Right renal pelvis (tissue), 4 donors: Measurements from ENCODE around the gene TEN1. TPM values are rescaled to one million over a fixed set of nuclear protein-coding genes. Genes with fewer than 3 reads are reported as not detected.

Experiments
- DNase-seq, 4 donors: peaks; one replicate each; pipeline ENCODE4 v3.0.0-alpha.2; 2013; ENCODE audit warnings: low read depth in 4 of 4, low spot score in 3 of 4, missing footprints in 1 of 4
- polyA plus RNA-seq, 4 donors: library from polyadenylated mRNA; unstranded; fragments of 120-200 nt; gene quantifications; one replicate each; pipeline ENCODE4 v1.2.1, GENCODE V29; 2013; ENCODE audit not compliant: insufficient read length in 4 of 4

Gene TEN1
- polyA plus RNA-seq, 4 donors = 23.7 to 26.3 (median 25.0) TPM

DNA sequence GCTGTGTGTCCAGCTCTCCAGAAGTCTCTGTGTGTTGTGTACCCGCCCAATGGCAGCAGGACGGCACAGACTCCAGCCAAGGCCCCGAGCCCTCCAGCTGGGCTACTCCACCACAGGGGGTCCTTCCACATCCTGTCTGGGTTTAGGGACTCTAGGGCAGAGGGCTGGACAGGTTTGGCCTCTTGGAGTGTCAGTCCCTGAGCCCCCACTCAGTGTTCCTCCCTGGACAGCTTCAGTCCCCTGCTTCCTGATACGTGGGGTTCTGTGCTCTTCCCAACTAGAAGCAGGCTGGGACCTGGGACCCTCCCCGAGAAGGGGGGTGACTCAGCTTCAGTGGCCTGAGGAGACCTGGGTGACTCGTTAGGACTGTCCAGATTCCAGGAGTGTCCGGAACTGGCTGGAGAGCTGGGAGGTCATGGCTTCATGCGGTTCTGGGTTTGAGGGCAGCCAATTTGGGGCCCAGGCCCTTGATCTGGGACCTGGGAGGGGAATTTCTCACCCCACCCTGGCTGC is 25.8 kb downstream of the TEN1 start:
- DNase-seq = no peak

DNA sequence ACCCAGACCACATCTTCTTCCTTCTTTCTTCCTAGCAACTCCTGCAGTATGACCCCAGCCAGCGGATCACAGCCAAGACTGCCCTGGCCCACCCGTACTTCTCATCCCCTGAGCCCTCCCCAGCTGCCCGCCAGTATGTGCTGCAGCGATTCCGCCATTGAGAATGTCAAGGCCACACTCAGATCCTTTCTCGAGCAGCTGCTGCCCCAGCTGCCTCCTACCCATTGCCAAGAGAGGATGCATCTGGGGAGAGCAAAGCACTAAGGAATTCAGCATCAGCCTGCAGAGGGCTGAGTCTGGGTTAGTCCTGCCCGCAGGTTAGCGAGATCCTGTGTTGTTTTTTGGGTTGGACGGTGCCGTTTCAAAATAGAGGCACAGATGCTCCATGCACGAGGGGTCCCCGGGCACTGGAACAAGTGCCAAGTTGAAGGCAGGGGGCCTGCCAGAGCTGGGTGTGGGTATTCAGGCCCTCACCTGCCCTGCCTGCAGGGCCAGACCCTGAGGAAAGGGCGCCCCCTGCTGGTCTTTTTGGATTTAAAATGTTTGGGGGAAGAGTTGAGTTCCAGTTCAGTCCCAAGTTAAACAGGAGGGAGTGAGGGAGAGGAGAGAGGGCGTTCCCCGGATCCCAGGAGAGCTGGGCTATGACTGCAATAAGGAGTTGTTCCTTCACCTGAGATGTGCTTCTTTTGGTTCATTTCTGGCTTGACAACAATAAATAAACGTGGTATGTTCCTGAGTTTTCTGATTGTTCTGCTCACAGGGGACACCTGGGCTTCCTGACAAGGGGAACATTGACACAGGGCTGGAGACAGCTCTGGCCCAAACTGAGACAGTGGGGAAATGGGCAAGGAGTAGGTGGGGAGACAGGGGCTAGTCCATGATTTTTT is 26.5 kb downstream of the TEN1 start:
- no peak for DNase-seq

DNA sequence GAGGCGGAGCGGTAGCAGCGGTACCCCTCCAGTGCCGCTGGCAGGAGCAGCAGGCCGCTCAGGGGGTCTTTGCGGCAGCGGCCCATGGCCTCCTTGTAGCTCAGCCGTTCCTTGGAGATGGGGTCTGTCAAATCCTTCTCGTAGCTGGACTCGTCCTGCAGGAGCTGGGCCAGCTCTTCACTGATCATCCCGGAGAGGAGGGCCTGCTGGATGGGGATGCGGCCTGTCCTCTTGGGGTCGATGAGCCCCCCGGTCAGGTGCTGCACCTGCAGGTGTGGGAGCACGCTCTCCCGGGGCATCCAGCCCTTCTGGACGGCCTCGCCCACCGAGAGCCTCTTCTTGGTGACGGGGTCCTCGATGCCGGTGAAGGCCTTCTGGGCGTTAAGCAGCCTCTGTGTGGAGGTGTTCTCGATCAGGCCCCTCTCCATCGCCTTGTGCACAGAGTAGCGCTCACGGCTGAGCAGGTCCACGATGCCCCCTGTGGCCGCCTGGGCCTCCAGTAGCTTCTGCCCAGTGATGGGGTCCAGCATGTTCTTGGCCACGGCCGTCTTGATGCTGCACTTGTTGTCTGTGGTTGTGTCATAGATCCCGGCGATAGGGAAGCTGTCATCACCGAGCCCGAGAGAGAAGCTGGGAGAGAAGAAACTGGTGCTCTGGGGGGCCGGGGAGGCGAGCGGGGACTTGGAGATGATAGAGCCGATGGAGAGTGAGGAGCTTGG is 28.2 kb downstream of the TEN1 start:
- no peak for DNase-seq

DNA sequence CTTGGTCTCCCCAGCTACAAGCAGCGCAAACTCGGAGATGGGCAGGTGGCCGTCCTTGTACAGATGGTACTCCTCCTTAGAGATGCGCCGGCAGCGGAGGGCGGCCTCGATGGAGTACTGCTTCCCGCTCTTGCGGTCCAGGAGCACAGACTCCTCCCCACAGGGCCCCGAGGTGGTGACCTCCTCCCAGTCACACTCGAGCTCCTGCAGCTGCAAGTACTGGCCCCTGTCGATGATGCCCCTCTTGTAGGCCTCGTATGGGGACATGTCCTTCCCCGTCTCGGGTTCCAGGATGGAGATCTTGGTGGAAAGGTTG is 28.8 kb downstream of the TEN1 start:
- no peak for DNase-seq

DNA sequence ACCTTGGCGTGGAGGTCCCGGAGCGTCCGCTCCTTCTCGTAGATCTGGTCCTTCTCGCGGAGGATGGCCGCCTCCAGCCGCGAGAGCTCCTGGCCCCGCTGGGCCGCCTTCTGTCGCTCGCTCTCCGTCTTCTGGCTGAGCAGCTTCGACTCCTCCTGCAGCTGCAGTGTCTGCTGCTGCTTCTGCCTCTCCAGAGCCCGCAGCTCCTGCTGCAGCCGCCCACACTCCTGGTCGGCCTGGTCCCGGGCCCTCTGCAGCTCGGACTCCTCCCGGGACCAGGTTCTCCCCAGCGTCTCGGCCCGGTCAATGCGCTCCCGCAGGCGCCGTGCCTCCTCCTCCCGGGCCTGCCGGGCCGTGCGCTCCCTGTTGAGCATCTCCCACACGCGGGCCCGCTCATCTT is 29.2 kb downstream of the TEN1 start:
- DNase-seq = no peak

DNA sequence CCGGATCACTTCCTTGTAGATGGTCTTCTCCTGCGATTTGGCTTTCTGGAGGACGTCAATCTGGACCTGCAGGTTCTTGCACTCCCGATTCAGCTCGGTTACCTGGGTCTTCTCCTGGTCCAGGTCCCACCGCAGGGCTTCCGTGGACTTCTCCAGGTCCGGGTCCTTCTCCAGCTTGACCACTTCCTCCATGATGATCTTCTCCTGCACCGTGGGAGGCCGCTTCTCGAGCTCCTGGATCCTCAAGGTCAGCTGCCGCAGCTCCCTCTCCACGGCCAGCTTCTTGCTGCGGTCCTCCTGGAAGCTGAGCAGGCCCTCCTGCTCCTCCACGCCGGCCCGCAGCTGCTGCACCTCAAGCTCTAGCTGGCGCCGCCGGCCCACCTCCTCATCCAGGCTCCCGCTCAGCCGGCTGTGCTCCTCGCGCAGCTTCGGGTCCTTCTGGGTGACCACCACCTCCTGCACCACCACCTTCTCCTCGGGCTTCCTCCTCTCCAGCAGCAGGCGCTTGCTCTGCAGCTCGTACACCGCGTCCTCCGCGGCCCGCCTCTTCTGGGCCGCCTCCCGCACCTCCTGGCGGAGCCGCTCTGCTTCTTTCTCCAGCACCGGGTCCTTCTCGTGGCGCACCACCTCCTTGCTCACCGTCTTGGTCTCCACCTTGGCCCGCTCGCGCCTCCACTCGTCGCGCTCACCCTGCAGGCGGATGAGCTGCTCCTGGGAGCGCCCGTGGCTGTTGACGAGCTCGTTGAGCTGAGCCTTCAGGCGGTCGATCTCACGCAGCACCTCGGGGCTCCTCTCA is 29.8 kb downstream of the TEN1 start:
- DNase-seq = no peak

DNA sequence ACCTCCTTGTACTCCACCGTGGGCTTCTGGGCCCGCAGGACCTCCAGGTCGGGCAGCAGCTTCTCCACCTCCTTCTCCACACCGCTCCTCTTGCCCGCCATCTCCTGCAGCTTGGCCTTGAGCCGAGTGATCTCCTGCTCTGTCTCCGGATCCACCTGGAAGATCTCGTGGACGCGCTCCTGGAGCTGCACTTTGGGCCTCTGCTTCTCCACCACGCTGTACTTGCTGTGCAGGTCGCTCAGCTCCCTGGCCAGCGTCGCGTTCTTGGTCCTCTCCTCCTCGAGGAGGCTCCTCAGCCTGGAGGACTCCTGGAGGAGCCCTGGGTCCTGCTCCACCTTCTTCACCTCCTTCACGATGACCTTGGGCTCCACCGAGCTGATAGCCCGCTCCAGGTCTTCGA is 30.4 kb downstream of the TEN1 start:
- DNase-seq = no peak

DNA sequence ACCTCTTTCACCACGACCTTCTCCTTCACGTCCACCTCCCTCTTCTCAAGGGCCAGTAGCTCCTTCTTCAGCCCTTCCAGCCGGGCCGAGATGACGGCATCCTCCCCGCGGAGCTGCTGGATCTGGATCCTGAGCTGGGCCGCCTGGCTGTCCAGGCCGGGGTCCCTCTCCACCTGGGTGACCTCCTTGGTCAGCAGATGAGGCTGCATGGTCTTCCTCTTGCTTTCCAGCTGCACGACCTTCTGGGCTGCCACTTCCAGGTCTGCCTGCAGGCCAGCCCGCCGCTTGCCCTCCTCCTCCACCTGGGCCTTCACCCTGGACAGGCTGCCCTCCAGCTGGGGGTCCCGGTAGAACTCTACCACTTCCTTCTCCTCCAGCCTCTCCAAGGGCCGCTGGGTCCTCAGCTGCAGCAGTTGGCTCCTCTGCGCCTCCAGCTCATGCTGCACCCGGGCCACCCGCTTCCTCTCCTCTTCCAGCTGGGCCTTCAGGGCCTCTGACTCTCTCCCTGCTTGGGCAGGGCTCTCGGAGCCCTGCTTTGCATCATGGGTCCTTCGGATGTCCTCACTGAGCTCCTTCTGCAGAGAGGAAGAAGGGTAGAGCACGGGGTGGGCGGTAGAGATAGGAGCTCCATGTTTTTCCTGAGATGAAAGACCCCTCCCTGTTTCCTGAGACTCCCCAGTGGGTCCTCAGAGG is 31.1 kb downstream of the TEN1 start:
- no peak for DNase-seq

DNA sequence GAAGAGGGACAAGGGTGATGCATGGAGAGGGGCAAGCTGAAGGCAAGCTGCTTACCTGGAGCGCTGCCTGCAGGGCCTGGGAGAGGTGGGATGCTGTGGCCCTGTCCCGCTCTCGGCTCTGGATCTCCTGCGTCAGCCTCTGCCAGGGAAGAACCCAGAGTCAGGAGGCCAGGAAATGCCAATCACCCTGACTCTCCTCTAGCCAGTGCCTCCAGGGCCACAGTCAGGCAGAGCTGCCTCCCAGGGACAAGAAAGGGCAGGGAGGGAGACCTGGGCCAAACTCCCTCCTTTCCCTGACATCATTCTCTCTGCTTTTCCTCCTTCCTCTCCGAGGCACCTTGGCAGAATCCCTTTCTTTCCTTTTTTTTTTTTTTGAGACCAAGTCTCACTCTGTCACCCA is 32.9 kb downstream of the TEN1 start:
- no peak for DNase-seq

DNA sequence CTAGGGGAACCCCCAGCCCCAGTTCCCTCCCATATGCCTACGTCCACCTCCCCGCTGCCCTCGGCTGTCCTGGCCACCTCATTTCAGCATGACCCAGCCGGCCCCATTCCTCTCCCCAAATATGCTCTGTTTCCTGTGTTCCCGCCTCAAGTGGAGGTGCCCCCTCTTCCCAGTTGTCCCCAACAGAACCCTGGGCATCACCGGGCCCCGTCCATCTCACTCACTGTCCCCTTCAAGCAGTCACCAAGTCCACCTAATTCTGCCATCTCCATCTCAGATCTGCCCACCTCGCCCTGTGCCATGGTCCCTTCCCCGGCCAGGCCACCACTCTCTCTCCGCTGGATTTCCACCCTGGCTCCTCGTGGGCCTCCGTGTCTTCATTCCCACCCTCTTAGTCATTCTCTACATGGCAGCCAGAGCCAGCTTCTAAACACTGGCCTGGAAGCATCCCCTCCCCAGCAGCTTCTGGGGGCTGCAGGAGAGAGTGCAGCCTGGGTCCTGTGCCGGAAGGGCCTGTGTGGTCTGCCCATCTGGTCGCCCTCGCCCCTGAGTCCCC is 34.4 kb downstream of the TEN1 start:
- DNase-seq = no peak

DNA sequence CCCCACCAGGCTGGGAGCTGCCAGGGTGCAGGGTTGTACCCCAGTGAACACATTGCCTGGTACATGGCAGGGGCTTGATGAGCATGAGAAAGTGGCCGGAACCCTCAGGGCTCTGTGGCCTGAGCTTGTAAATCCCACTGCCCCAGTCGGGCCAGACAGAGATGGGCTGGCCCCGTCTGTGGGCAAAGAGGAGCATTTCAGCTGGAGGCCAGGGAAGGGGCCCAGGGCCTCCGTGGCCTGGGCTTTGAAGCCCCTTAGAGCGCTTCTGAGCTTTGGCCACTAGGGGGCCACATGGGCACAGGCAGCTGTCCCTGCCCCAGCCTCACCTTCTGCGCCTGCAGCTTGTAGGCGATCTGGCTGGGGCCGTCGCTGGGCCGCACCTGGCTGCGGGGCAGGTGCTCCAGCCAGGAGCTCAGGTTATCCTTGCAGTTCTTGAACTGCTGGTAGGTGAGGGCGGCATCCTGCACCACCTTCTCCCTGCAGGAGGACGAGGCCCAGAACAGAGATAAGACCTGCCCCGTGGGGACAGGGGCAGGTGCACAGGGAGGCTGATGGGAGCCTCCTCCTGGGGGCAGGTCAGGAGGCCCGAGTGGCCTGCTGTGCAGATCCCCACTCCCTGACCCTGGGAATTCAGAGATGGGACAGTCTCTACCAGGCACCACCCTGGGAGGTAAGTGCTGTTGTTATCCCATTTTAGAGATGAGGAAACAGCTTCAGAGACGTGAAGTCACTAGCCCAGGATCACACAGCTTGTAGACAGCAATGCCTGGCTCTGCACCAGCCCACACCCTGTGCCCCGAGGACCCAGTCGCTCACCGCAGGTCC is 35.3 kb downstream of the TEN1 start:
- DNase-seq = no peak

DNA sequence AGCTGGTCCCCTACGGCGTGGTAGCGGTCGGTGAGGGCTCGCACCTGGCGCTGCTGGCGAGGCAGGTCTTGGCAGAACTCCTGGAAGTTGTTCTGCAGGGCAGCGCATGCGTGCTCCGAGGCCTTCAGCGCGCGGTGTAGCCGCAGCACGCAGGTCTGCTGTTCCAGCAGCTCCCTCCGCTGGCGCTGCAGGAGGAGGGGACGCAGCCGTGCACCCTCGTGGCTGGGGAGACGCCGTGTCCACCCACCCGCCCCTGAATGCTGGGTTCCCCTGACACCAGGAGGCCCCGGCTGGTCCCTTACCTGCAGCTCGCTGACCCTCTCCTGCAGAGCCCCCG is 35.9 kb downstream of the TEN1 start:
- no peak for DNase-seq

DNA sequence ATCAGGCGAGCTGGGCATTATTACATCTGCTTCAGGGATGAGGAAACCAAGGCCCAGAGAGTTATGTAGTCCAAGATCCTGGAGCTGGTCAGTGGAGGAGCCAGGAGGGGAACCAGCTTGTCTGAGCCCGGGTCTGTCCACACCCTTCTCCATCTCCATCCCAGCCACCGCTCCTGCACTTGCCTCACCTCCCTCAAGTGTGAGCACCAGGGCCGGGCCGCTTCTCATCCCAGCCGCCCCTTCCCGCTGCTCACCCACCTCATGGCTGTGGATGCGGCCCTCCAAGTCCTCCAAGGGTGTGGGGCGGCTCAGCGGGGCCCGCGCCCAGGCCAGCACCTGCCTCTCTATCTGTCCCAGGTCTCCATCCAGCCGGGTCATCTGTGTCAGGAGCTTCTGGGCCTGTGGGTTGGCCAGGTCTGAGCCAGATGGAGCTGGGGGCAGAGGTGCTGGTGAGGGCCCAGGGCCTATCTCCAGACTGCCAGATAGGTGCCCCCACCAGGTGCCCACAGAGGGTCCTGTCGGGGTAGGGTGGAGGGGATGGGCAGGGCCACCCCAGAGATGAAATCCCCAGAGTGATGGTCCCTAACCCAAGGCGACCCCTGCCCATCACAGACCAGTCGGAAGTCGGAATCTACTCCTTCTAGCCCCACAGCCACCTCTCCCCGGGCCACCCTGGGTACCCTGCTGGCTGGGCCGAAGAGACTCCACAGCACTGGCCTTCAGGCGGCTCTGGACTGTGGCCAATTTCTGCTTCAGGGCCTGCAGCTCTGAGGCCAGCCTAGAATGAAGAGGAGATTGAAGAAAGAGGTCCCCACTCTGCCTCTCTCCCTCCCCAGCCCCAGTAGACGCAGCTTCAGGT is 38.7 kb downstream of the TEN1 start:
- DNase-seq = no peak

DNA sequence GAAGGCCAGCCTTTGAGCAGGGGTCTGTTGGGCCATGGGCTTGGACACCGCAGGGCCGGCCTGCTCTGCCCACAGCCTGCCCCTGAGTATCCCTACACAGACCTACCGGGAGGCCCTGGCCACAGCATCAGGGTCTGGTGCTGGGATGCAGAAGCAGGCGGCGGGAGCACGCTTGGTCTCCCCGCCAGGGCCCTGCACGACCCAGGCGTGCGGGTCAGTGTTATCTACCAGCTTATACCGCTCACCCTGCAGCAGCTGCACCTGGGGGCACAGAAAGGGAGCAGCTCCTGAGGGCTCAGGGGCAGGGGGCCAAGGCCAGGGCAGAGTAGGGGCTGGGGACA is 39.3 kb downstream of the TEN1 start:
- no peak for DNase-seq

DNA sequence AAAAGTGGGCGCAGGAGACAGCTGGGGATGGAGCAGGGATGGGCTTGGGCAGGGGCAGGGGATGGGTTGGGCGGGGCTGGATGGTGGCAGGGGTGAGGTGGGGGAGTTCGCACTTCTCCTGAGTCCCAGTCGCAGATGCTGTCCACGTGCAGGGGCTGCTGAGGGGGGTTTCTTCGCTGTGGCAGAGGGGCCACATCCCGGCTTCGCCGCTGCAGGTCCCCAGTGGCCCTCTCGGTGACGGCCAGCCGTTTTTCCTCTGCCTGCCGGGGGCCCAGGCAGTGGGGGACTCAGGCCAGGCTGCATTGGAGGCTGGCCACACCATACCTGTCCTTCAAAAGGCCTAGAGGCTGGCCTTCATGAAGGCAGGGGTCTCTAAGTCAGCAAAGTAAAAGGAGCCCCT is 39.8 kb downstream of the TEN1 start:
- no peak for DNase-seq

DNA sequence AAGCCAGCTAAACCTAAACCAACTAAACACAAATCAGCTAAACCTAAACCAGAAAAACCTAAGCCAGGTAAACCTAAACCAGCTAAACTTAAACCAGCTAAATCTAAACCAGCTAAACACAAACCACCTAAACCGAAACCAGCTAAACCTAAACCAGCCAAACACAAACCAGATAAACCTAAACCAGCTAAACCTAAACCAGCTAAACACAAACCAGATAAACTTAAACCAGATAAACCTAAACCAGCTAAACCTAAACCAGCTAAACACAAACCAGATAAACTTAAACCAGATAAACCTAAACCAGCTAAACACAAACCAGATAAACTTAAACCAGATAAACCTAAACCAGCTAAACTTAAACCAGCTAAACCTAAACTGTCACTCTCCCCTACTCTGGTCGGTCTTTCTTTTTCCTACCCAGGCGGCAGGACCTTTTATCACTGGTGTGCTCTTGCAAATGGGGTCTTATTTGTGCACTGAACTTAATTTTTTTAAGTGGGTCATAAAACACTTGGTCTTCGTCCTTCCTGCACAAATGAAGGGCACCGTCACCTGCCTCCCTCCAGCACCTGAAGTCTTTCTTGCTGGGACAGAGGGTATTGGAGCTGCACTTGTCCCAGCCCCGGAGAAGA is 40.9 kb downstream of the TEN1 start:
- DNase-seq = no peak

DNA sequence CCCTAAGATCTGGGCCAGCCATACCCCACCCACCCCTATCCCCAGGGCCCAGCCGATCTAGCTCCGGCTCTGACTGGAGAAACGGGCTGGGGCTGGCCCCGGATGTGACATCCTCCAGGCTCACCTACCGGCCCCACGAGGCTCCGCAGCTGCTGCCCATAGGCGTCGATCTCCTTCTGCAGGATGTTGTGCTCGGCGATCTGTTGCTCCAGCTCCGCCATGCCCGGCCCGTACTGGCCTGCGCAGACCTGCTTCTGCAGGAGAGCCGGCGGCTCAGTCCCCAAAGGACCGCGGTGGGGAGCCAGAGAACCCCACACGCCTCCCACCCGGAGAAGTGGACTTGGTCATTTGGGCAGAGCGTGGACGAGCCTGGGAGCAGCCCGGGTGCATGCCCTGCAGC is 43.2 kb downstream of the TEN1 start:
- no peak for DNase-seq
